Transverse colon (tissue), 4 donors: ENCODE results near the gene RASSF10. TPM values are rescaled to one million over a fixed set of nuclear protein-coding genes. Genes with fewer than 3 reads are reported as not detected.

Experiments
- DNase-seq: peaks from one replicate; pipeline ENCODE4 v3.0.0-alpha.2; 2019
- H3K27ac ChIP-seq, 4 donors: fragments of 200-600 bp; sonication (generic); 2 replicates each; pipeline ENCODE4 v1.5.1; 2016 to 2018; ENCODE audit warnings: inconsistent platforms in 4 of 4
- H3K27me3 ChIP-seq: fragments of 200-600 bp; sonication (generic); 2 replicates; pipeline ENCODE4 v1.5.1; 2017; ENCODE audit warnings: inconsistent platforms
- H3K36me3 ChIP-seq, 4 donors: fragments of 200-600 bp; sonication (generic); 2 replicates each; pipeline ENCODE4 v1.5.1; 2017 to 2019; ENCODE audit warnings: inconsistent platforms in 4 of 4
- H3K4me1 ChIP-seq, 4 donors: fragments of 200-600 bp; sonication (generic); 2 replicates each; pipeline ENCODE4 v1.5.1; 2017 to 2020; ENCODE audit warnings: inconsistent platforms in 4 of 4
- H3K4me3 ChIP-seq, 4 donors: fragments of 200-600 bp; sonication (generic); 1 replicate in 1 of 4; 2 replicates in 3 of 4; pipeline versions ENCODE4 v1.5.1 to v1.6.1; 2017 to 2019; ENCODE audit warnings: inconsistent platforms in 4 of 4
- H3K9me3 ChIP-seq, 2 donors: fragments of 200-600 bp; sonication (generic); 2 replicates each; pipeline ENCODE4 v1.5.1; 2017 to 2019; ENCODE audit warnings: inconsistent platforms in 2 of 2
- EP300 ChIP-seq: sonication (generic); formaldehyde crosslinking; IDR thresholded peaks from one replicate; pipeline ENCODE4 v1.6.1; 2017; ENCODE audit warnings: antibody characterized with exemption, low read depth
- POLR2A ChIP-seq: fragments of 450-650 bp; IDR thresholded peaks from one replicate; pipeline ENCODE4 v1.6.1; 2016; ENCODE audit warnings: antibody characterized with exemption, mild to moderate bottlenecking, moderate library complexity
- POLR2AphosphoS5 ChIP-seq, 3 donors: sonication (generic); formaldehyde crosslinking; IDR thresholded peaks; one replicate each; pipeline ENCODE4 v1.6.1; 2016; ENCODE audit warnings: antibody characterized with exemption in 3 of 3
- WGBS, 2 donors: methylation state at CpG; one replicate each; pipeline ENCODE4 v1.1.5; 2018; ENCODE audit warnings: low coverage in 1 of 2; 5-methylcytosine and 5-hydroxymethylcytosine counted together
- in situ Hi-C, 4 donors: fragments of 200-750 bp; cut with MboI; loops; one replicate each; pipeline versions ENCODE4 v1.15.0 to v1.15.1; 2017; ENCODE audit warnings: low sequenced_read_pairs in 3 of 4, low pct_ligation_motif_present in 1 of 4, low pct_unique_long_range_greater_than_20kb in 1 of 4
- intact Hi-C: fragments of 100-400 bp; cut with DNase I; formaldehyde crosslinking; loops from one replicate; pipeline ENCODE4 v1.15.1; 2023; ENCODE audit warnings: low total_unique reads
- total RNA-seq, 4 donors: library from RNA; depleted of rRNA; stranded (reverse); fragments of >200 nt; gene quantifications; one replicate each; pipeline ENCODE4 v1.1.0, GENCODE V29; 2016
- TF ChIP-seq, protein P1 (sequence below), 5 experiments: fragments of 200-600 bp in 3 of 5; fragments of 450-650 bp in 2 of 5; sonication (generic) in 3 of 5; IDR thresholded peaks; 1 replicate in 2 of 5; 2 replicates in 3 of 5; pipeline ENCODE4 v1.5.1; 2016 to 2017; ENCODE audit warnings: antibody characterized with exemption in 5 of 5, inconsistent platforms in 3 of 5, mild to moderate bottlenecking in 2 of 5, moderate library complexity in 1 of 5

Gene RASSF10
- total RNA-seq, 4 donors from 2014 or later: 0.48 TPM; not detected in 3

DNA sequence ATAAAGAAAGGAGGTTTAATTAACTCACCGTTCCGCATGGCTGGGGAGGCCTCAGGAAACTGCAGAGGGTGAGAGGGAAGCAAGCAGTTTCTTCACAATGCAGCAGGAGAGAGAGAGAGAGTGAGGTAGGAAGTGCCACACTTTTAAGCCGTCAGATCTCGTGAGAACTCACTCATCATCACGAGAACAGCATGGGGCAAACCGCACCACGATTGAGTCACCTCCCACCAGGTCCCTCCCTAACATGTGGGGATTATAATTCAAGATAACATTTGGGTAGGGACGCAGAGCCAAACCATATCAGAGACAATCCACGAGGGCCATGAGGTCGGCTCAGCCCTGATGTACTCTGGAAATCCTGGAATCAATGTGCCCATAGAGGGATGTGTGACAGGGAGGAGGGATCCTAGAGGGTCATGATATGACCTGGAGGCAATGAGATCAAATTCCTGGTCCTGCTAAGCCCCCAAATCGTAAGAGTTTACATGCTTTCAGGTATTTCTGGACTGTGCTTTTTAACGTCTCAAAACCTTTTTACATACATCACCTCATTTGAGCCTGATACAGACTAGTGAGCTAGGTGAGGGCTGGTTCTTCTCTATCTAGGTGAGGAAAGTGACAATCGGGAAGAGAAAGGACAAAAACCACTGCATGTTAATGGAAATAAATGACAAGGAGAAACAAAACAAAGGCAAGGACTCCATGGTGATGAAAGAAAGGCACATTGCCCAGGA lies 19.5 kb upstream of the RASSF10 start:
- 78% methylated on average over 7 to 13 of the region's 13 CpGs for WGBS, 2 donors
- Histone ChIP-seq H3K9me3 (no peaks in the 10 kb centered on the region), H3K27me3 (no peaks in the 10 kb centered on the region), H3K27ac (no peak overlapping the region), H3K4me1 (no peaks in the 10 kb centered on the region), H3K4me3 (no peak overlapping the region), H3K36me3 (no peaks in the 10 kb centered on the region)
- TF ChIP-seq, protein P1, sequence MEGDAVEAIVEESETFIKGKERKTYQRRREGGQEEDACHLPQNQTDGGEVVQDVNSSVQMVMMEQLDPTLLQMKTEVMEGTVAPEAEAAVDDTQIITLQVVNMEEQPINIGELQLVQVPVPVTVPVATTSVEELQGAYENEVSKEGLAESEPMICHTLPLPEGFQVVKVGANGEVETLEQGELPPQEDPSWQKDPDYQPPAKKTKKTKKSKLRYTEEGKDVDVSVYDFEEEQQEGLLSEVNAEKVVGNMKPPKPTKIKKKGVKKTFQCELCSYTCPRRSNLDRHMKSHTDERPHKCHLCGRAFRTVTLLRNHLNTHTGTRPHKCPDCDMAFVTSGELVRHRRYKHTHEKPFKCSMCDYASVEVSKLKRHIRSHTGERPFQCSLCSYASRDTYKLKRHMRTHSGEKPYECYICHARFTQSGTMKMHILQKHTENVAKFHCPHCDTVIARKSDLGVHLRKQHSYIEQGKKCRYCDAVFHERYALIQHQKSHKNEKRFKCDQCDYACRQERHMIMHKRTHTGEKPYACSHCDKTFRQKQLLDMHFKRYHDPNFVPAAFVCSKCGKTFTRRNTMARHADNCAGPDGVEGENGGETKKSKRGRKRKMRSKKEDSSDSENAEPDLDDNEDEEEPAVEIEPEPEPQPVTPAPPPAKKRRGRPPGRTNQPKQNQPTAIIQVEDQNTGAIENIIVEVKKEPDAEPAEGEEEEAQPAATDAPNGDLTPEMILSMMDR (IDR thresholded peaks at IDR 0.05): no peak
- TF ChIP-seq EP300: no peak
- TF ChIP-seq POLR2AphosphoS5 (IDR thresholded peaks at IDR 0.05): no peak
- TF ChIP-seq POLR2A: no peak
- in situ Hi-C loops: no loop called here
- no peak for DNase-seq
- intact Hi-C loops: no loop called here

DNA sequence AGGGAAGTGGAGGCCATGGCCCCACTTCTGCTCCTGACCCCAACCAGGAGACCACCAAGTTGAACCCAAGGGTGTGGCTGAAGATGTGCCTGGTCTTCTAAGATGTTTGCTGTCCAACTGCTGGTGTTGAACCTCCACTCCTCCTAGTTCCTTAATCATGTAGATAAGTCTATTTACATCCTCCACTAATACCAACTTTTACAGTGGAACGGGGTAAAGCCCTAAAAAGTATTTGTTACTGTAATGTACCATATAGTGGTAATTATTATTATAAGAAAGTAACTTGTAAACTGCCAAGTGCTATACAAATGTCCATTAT lies 19.0 kb upstream of the RASSF10 start:
- H3K4me3 ChIP-seq: no peak overlapping the region
- no peak for DNase-seq
- no peaks in the 10 kb centered on the region for H3K36me3 ChIP-seq
- in situ Hi-C loops: no loop called here
- no peak overlapping the region for H3K27ac ChIP-seq
- intact Hi-C loops: no loop called here
- no peaks in the 10 kb centered on the region for H3K27me3 ChIP-seq
- WGBS, 2 donors: 43 to 81% methylated on average over 1 of the region's 1 CpG
- no peaks in the 10 kb centered on the region for H3K9me3 ChIP-seq
- no peaks in the 10 kb centered on the region for H3K4me1 ChIP-seq
- TF ChIP-seq, protein P1 (IDR thresholded peaks at IDR 0.05): no peak
- TF ChIP-seq POLR2A (no peak), EP300 (no peak), POLR2AphosphoS5 (IDR thresholded peaks at IDR 0.05) (no peak)

DNA sequence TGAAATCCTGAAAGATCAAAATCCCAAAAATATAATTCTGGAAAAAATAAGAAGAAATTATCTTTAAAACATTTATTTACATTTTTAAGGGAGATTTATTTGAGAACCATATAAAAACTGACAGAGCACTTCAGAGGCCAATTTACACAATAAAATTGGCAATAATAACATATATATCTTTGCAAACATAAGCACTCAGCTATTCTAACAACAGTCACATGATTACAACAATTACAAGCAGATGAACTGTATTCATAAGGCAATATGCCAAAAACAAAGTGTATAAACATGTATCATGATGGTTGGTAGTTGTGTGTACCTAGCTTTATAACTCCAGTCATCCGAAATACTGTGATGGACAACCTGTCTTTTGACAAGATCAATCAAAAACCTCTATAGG lies 17.7 kb upstream of the RASSF10 start:
- Histone ChIP-seq H3K27me3 (no peaks in the 10 kb centered on the region), H3K4me3 (no peak overlapping the region), H3K27ac (no peak overlapping the region), H3K36me3 (no peaks in the 10 kb centered on the region), H3K4me1 (no peaks in the 10 kb centered on the region), H3K9me3 (no peaks in the 10 kb centered on the region)
- intact Hi-C loops: no loop called here
- in situ Hi-C loops: no loop called here
- TF ChIP-seq POLR2A (no peak), POLR2AphosphoS5 (IDR thresholded peaks at IDR 0.05) (no peak), EP300 (no peak)
- TF ChIP-seq, protein P1 (IDR thresholded peaks at IDR 0.05): no peak
- no peak for DNase-seq
- WGBS, 2 donors: 45 to 50% methylated on average over 1 of the region's 1 CpG

DNA sequence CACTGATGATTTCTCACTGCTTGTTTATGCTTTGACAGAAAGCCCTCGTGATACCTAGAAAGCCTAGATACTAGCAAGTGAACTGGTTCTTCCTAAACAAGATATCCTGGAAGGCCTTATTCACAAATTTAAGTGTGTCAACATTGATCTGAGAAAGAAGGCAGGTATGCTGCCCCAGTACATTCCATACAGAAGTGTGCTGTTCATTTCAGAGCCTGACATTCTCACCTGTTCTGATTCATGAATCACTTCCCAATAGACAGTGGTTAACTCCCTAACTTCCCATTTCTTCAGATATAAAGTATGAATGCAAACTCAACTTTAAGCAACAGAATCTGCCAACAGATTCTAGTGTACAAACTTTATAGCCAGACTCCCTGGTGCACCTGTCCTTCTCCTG lies 15.5 kb upstream of the RASSF10 start:
- Histone ChIP-seq H3K4me1 (no peaks in the 10 kb centered on the region), H3K9me3 (no peaks in the 10 kb centered on the region), H3K4me3 (no peak overlapping the region), H3K27ac (no peak overlapping the region), H3K36me3 (no peaks in the 10 kb centered on the region), H3K27me3 (no peaks in the 10 kb centered on the region)
- DNase-seq: no peak
- WGBS, 2 donors: 71% methylated on average over 1 of the region's 1 CpG; no CpG with 5 or more reads in 1 of the 2 donors
- intact Hi-C loops: no loop called here
- no peak for TF ChIP-seq POLR2AphosphoS5 (IDR thresholded peaks at IDR 0.05)
- TF ChIP-seq EP300: no peak
- no peak for TF ChIP-seq POLR2A
- TF ChIP-seq, protein P1 (IDR thresholded peaks at IDR 0.05): no peak
- in situ Hi-C loops: no loop called here
